ENCODE results near the gene GIT1. TPM values are rescaled to one million over a fixed set of nuclear protein-coding genes. Genes with fewer than 3 reads are reported as not detected.
A peak's percentile ranks its signal among the peaks of the same experiment; 100 is the strongest.

The GIT1 gene
- polyA plus RNA-seq, 3 donors, result 43.4 to 51.6 (median 50.5) TPM

- no peak for DNase-seq (ENCODE audit: extremely low read depth in 1 of 11, low read depth in 9 of 11, low spot score in 4 of 11)
These were observed 15.3 kb downstream of the GIT1 start for GRCh38 chr17:29573871-29574731.

GRCh38 chr17:29573558-29573869, 15.9 kb downstream of the GIT1 start:
- DNase-seq (ENCODE audit: extremely low read depth in 1 of 11, low read depth in 9 of 11, low spot score in 4 of 11), result no peak

GRCh38 chr17:29572691-29573557, 16.5 kb downstream of the GIT1 start:
- no peak for DNase-seq (ENCODE audit: extremely low read depth in 1 of 11, low read depth in 9 of 11, low spot score in 4 of 11)

GRCh38 chr17:29571883-29572681, 17.4 kb downstream of the GIT1 start:
- no peak for DNase-seq (ENCODE audit: extremely low read depth in 1 of 11, low read depth in 9 of 11, low spot score in 4 of 11)

- no peak for DNase-seq (ENCODE audit: extremely low read depth in 1 of 11, low read depth in 9 of 11, low spot score in 4 of 11)
These were observed 18.0 kb downstream of the GIT1 start for GRCh38 chr17:29571486-29571882.

GRCh38 chr17:29570521-29570920, 18.9 kb downstream of the GIT1 start:
- no peak for DNase-seq (ENCODE audit: extremely low read depth in 1 of 11, low read depth in 9 of 11, low spot score in 4 of 11)

GRCh38 chr17:29569245-29569950, 20.1 kb downstream of the GIT1 start:
- no peak for DNase-seq (ENCODE audit: extremely low read depth in 1 of 11, low read depth in 9 of 11, low spot score in 4 of 11)

GRCh38 chr17:29568331-29569244, 20.9 kb downstream of the GIT1 start, which contains the start of gene TP53I13:
TSS of gene TP53I13 (plus strand) at chr17:29568701. CDS start at chr17:29568759, 58 bp downstream.
- peak in 5 of 11 donors; percentile 77 to 81 (median 81) for DNase-seq (ENCODE audit: extremely low read depth in 1 of 11, low read depth in 9 of 11, low spot score in 4 of 11)

- DNase-seq (ENCODE audit: extremely low read depth in 1 of 11, low read depth in 9 of 11, low spot score in 4 of 11), result no peak
These were observed 21.7 kb downstream of the GIT1 start for GRCh38 chr17:29567554-29568330.

- DNase-seq (ENCODE audit: extremely low read depth in 1 of 11, low read depth in 9 of 11, low spot score in 4 of 11), result no peak
These were observed 22.2 kb downstream of the GIT1 start for GRCh38 chr17:29567304-29567553.

- DNase-seq (ENCODE audit: extremely low read depth in 1 of 11, low read depth in 9 of 11, low spot score in 4 of 11), result no peak
These were observed 22.8 kb downstream of the GIT1 start, which contains the start of gene ABHD15 for GRCh38 chr17:29566473-29567303. TSS of gene ABHD15 (minus strand) at chr17:29567037. CDS start at chr17:29566966, 71 bp downstream.

- no peak for DNase-seq (ENCODE audit: extremely low read depth in 1 of 11, low read depth in 9 of 11, low spot score in 4 of 11)
These were observed 23.6 kb downstream of the GIT1 start for GRCh38 chr17:29565643-29566472.

- DNase-seq (ENCODE audit: extremely low read depth in 1 of 11, low read depth in 9 of 11, low spot score in 4 of 11), result no peak
These were observed 25.6 kb downstream of the GIT1 start for GRCh38 chr17:29563816-29564215.

- no peak for DNase-seq (ENCODE audit: extremely low read depth in 1 of 11, low read depth in 9 of 11, low spot score in 4 of 11)
These were observed 26.8 kb downstream of the GIT1 start for GRCh38 chr17:29562615-29563014.
